GM18502 (cell line): Measurements from ENCODE around the gene PPP1R9B.

ENCODE experiments used
- ATAC-seq: cut with Tn5 transposase; IDR thresholded peaks from one replicate; pipeline ENCODE4 v1.9.1; 2021; ENCODE audit warnings: mild to moderate bottlenecking; ENCODE audit not compliant: unreplicated experiment, poor library complexity

The PPP1R9B gene

DNA sequence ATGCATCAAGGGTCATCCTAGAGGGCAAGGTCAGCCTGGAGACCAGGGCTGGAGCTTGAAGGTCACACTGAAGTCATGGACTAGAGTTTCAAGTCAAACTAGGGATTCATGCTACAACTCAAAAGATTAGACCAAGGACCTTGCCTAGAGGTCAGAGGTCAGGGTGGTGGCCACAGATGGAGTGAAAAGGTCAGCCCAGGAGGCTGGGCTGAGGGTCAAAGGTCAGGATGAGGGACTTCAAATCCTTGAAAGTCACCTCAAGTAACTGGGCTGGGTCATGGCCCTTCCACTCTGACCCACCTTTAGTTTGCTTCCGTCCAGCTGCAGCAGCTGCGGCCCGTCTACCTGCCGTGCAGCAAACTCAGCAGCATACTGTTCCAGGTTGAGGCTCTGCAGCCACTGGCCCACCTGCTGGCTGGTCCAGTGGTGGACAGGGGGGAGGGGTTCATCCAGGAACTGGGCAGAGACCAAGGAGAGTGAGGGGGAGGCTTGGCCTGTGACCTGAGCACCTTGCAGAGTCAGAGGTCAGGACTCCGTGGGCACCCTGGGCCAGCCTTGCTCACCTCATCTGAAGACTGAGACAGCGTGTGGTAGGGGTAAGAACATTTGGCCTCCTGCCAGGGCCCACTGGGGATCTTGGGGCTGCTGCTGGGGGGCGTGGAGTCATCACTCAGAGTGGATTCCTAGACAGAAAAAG is 36.7 kb downstream of the PPP1R9B start:
- no peak for ATAC-seq

DNA sequence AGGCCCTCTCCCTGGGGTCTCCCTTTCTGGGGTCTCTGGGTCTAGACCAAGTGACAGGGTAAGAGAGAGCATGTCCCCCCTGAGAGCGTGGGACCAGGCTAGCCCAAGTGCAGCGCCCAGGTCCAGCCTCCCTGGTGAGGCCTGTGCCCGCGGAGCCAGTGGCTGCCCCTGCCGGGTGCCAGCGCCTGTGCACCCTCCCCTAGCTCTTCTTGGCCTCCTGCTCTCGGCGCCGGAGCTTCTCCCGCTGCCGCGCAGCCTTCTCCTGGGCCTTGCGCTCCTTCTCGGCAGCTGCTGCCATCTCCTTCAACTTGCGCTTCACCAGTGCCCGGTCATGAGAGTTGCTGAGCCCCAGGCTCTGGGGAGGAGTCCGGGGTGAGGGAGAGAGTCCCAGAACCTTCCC is 37.8 kb downstream of the PPP1R9B start:
- ATAC-seq, result no peak

DNA sequence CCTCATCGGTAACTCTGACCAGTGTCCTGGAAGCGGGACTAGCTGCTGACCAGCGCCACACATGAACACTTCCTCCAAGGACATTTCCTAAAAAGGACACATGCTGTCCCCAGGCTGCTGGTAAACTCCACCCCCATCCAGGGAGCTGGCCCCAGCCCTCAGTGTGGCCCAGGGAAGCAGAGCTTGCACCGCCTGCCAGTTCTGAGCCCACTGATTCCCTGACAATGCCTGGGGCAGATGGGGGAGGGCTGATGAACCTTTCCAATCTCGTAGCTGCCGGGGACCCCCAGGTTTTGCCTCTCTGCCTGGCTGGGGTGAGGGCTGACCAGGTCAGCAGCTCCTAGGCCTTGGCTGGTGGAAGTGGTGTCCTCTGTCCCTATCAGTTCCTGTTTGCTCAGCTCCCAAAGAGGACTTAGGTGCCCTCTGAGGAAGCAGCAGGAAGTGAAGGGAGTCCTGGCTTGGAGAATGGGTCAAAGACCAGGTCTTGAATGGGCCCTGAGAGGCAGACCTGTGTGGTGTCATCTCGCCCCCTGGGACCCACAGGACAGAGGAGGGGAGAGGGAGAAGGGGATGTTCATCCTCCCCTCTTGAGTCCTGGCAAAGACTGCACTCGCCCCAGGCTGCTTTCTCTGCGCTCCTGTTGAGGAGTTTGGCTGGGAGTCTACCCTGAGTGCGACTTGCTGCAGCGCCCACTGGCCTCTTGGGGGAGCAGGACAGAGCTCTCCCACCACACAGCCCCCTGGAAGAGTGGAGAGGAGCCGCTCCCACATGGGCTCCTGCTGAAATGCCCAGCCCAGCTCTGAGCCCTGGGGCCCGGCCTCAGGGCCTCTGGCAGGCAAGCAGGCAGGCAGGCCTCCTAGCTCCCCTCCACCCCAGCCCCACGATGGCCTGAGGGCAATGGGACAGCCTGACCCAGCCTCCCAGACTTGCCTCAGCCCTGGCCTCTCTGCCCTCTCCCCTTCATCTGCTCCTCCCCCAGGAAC is 38.5 kb downstream of the PPP1R9B start:
- no peak for ATAC-seq

DNA sequence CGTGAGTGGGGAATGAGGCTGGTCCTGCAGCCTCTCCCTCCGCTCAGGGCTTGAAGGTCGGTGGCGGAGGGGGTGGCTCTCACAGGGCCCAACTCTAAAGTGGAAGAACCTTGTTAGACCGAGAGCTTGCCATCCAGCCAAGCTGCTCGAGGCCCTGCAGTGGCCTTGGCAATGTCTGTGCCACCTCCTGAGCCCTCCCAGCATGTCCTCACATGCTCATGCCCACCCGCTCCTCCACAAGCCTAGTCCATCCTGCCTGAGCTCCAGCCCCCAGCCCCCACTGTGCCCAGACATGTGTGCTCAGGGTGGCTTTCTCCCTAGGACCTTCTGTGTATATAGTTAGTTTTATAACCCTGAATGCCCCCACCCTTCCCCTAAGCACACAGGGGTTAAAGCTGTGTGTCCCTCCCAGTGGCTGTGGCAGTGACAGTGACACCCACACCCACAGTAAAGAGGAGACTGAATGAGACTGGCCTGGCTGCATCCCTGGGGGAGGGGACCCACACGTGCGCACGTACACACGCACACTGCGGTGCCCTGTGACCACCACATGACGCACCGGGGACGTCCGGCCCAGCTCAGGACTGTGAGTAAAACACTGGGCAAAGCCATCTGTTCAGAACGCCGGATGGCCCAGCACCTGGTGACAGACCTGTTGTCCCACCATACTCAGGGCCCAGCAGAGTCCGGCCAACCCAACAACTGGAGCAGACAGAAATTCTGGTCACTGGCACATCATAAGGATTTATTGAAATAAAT is 39.7 kb downstream of the PPP1R9B start:
- no peak for ATAC-seq

DNA sequence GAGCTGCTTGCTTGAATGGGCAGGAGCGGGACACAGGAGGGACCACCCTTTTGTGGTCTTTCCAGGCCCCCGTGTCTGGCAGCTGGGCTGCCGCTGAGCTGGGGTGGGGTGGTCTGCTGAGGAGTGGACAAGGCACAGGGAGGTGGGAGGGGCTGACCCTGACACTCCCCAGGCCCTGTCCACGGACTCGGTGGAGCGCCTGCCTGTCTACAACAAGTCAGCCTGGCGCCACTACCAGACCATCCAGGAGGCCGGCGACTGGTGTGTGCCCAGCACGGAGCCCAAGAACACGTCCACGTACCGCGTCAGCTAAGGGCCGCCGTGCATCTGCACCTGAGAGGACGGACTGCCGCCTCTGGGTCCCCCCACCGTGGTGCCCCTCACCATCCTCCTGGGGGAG is 40.7 kb downstream of the PPP1R9B start:
- ATAC-seq, result no peak

DNA sequence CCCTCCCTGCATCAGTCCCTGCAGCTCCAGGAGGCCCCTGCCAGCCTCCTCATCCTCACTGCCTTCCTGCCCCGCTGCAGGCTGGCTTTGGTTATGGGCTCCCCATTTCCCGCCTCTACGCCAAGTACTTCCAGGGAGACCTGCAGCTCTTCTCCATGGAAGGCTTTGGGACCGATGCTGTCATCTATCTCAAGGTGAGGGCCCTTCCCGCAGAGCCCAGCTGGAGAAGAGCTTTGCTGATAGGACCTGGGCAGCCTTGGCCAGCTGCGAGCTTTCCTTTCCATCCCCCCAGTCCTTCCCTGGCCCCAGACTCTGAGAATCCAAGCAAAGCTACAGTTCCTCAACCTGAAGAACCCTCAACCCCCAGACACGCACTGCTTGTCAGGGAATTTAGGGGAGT is 41.3 kb downstream of the PPP1R9B start:
- ATAC-seq, result no peak

DNA sequence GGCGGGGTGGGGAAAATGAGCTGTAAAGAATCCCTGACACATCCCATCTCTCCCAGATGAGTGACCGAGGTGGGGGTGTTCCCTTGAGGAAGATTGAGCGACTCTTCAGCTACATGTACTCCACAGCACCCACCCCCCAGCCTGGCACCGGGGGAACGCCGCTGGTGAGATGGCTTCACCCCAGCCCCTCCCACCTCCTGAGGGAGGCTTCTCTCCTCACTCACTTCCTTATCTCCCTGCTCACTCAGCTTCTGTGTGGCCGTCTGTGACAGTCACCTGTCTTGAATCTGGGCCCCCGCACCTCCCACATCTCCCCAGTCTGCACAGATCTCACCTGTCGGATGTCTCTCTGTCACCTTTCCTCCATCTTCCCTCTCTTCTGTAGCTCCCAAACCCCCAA is 41.9 kb downstream of the PPP1R9B start:
- ATAC-seq, result no peak

DNA sequence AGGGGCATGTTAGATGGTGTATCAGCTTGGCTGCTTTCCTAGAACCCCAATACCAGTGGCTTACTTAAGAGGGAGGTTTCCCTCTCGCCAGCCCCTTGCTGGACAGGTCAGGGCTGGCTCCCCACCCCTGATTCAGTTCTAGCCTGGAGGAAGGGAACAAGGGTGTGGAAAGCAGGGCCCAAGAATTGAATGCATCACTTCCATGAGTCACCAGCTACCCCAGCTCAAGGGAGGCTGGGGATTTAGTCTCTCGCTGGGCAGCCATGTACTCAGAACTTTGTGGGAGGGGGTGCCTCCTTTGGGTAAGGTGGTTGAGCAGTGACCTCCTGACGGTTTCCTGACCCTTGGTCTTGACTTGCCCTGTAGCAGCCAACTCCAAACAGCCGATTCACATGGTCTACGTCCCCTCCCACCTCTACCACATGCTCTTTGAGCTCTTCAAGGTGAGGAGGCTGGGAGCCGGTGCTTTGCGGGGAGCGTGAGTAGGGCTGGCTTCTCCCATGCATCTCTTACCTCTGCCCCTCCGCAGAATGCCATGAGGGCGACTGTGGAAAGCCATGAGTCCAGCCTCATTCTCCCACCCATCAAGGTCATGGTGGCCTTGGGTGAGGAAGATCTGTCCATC is 42.6 kb downstream of the PPP1R9B start:
- no peak for ATAC-seq

DNA sequence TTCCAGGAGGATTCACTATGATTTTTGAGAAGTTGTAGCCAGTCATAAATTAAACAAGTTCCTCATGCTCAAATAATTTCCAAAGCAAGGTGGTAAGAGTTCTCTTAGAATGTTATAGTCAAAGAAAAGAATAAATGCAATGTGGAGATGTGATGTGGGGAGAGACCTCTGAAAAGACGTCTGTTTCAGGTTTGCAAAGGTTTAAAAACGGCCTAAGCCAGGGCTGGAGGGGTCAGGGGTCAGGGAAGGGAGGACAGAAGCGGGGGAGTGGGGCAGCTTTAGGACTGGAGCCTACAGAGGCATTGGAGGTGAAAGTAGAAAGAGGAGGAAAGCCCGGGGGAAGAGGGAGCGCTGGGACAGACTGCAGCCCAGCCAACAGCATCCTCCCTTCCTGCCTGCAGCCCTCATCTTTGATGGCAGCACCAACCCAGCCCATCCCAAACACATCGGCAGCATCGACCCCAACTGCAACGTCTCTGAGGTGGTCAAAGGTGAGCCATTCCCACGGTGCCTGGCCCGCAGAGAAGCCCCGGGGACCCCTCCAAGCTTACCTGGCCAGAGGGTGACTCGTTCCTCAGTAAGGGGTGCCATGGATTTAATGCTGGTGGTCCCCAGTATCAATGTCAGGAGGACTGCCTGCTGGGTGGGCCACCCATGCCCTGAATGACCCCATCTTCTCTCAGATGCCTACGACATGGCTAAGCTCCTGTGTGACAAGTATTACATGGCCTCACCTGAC is 43.9 kb downstream of the PPP1R9B start:
- no peak for ATAC-seq

DNA sequence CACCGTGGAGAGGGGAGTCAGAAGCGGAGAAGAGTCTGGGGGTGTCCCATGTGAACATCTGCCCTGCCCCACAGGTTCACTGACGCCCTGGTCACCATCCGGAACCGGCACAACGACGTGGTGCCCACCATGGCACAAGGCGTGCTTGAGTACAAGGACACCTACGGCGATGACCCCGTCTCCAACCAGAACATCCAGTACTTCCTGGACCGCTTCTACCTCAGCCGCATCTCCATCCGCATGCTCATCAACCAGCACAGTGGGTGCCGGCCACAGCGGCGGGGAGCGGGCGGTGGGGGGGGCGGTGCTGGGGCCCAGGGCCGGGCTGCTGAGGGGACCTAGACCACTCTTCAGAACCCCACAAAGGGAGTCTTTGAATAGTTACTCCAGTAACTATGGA is 44.7 kb downstream of the PPP1R9B start:
- no peak for ATAC-seq

DNA sequence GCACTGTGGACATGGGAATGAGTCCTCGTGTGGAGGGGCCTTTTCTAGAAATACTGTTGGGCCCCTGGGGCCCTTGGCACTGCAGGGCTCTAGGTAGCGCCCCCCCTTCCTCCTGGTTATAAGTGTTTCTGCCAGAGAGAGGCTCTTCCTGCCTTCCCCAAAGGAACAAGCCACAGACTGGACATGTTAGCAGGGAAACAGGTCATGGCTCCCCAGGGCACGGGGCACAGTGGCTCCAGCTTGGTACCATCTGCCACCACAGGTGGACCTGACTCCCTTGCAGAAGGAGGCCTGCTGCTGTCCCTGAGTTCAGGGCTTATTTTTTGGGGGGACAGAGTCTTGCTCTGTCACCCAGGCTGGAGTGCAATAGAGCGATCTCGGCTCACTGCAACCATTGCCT is 46.5 kb downstream of the PPP1R9B start:
- ATAC-seq, result no peak

DNA sequence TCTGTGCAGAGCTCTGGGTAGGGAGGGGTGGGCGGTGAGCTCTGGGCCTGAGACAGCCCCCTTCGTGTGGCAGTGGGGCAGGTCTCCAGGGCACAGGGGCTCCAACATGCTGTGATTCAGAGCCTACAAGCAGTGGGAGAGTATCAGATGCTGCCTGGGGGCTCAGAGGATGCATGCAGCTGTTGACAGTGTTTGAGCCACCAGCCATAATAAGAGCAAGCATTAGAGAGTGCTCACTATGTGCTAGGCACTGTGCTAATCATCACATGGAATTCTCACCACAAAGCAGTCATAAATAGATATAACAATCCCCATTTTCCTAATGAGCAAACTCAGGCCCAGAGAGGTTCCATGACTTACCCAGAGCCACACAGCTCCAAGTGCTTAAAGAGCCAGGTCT is 47.2 kb downstream of the PPP1R9B start:
- ATAC-seq, result no peak

DNA sequence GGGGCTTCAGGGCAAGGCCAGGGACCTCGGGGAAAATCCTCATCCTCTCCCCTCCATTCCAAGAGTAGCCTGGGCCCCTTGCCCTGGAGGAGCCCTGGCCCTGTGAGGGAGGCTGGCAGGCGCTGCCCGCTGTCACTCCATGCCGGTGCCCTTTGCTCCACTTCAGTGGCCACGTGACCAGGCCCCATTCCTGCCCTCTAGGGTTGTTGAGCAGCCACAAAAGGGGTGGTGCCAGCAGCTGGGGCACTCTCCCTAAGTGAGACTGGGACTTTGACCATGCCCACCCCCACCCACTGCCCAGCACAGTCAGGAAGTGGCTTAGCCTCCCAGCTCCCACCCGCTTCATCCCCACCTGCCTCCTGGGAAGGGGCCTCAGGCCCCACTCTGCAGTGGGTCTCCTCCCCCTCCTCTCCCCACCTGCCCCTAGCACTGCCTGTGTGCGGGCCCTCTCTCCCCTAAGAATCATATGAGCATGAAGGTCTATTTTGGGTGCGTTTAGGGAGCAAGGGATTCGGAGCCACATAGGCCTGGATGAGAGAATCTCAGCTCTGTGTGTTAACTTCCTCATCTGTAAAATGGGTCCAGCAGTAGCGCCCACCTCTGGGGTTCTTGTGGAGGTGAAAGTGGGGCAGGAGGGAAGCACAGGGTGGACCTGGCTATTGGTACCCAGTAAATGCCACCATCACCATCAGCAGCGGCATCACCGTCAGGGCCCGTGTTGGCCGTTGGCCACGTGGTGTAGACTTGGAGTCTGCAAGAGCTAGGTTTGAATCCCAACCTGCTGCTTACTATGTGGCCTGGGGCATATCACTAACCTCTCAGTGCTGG is 48.1 kb downstream of the PPP1R9B start:
- no peak for ATAC-seq

DNA sequence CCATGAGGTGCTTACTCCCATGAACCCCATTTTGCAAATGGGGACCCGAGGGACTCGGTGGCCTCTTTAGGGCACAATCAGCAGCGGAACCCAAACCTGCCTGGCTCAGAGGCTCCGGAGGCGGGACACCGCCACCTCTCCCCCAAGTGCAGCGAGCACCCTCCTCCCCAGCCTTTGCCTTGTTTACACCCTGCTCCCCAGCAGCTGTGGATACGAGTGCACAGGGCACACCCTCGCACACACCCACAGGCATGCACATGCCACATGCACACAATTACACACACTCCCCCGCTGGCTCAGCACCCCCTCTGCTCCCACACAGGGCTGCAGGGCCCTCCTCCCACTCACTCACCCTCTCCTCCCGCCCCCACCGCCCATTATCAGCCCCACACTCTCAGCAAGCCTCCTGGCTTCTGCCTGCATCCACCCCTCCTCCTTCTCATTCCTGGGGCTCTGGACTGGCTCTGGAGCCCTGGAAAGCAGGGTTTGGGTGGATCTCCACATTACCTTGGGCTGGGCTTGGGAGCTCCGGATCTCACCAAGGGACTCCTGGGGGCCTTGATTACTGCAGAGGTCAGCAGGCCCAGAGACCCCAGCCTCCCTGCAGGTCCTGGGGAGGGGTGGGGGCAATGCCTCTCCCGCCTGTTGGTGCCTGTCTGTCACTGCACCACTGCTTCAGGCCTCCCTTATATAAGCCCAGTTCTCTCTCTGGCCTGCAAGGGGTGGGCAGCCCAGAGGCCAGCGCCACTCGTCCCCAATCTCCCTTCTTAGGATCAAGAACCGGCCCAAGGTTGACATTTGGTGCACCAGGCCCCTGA is 48.9 kb downstream of the PPP1R9B start:
- no peak for ATAC-seq

DNA sequence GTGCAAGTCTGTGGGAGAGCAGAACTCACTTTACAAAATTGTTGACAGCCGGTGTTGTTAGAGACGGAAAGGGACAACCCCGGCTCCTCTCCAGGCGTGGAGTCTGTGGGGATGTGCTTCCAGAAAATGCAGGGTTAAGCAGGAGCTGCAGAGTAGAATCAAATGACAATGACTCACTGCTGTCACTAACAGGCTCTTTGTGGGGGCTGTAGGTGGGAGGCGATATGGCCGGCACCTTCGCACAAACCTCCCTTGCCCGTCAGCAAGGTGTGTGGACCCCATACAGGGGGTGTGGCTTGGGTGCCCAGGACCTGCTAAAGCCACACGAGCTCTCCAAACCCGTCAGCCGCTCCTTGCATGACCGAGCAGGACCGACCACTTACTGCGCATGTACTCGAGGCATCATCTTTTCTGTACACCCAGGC is 49.5 kb downstream of the PPP1R9B start:
- ATAC-seq, result no peak

DNA sequence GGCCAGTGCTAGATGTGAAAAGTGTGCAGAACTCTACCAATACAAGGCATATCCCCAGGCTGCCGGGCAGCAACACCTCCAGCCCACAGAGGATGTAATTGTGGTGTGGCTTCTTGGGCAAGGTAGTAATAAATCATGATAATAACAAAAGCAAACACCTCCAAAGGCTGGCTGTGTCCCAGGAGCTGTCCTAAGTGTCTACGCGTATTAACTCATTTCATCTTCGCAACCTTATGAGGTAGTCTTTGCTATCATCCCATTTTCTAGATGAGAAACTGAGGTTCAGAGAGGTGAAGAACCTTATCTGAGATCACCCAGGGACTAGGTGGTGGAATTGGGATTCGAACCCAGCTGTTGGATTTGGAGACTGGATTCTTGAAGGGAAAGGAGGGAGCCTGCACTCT is 50.0 kb downstream of the PPP1R9B start:
- ATAC-seq, result no peak

DNA sequence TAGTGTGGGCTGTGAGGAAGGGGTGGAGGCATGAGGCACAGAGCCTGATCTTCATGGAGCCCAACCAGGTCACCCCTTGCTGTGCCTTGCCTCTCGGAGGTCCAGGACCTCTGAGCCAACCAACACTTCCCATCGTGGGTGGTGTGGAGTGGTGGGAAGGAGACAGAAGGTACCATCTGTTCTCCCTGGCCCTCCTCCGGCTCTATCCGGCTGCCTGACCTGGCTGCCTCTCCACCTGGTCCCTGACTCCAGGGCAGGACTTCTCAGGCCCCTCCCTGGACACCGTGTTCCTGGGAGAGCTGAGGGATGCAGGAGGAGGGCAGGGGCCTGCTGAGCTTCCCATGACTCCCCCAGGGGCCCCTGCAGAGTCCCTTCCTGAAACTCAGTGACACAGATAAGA is 51.5 kb downstream of the PPP1R9B start:
- ATAC-seq, result no peak

DNA sequence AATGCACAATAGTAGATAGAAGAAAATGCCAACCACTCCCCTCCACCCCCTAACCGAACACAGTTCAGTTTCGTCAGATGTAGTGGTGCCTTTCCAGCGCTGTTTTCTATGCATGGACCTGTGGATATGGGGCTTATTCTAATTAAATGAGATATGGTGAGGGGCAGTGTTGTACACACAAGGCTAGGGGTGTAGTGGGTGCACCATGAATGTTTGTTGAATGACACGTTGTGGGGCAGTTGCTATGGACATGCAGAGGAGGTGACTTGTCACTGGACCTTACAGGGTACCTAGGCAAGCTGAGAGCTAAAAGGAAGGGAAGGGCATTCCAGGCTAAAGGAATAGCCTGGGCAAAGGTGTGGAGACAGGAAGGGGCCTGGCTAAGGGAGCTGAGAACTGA is 51.9 kb downstream of the PPP1R9B start:
- ATAC-seq, result no peak
